Measurements from ENCODE around the gene KRT7.
"Not testable (repeated sequence)": the region's sequence is repeated elsewhere in the genome, so short reads cannot be mapped to it uniquely, and the experiment has no call there.

Gene KRT7

GRCh38 chr12:52229836-52230343 lies 3.2 kb upstream of the KRT7 start:
- DNase-seq (ENCODE audit: low read depth): no peak

GRCh38 chr12:52230364-52231281 lies 2.4 kb upstream of the KRT7 start:
- DNase-seq (ENCODE audit: low read depth): no peak

GRCh38 chr12:52231305-52232202 lies 1.5 kb upstream of the KRT7 start:
- no peak for DNase-seq (ENCODE audit: low read depth)

- no peak for DNase-seq (ENCODE audit: low read depth)
These were observed 805 bp upstream of the KRT7 start for GRCh38 chr12:52232203-52232673.

GRCh38 chr12:52233462-52234207 lies 592 bp downstream of the KRT7 start:
- DNase-seq (ENCODE audit: low read depth): no peak

GRCh38 chr12:52234223-52234810 lies 1.3 kb downstream of the KRT7 start:
- no peak for DNase-seq (ENCODE audit: low read depth)

- no peak for DNase-seq (ENCODE audit: low read depth)
These were observed 2.1 kb downstream of the KRT7 start for GRCh38 chr12:52235001-52235764.

- DNase-seq (ENCODE audit: low read depth): no peak
These were observed 2.8 kb downstream of the KRT7 start for GRCh38 chr12:52235822-52236361.

- no peak for DNase-seq (ENCODE audit: low read depth)
These were observed 3.5 kb downstream of the KRT7 start for GRCh38 chr12:52236386-52237050.

- DNase-seq (ENCODE audit: low read depth): no peak
These were observed 5.3 kb downstream of the KRT7 start for GRCh38 chr12:52238207-52238840.

GRCh38 chr12:52238916-52239646 lies 6.0 kb downstream of the KRT7 start:
- no peak for DNase-seq (ENCODE audit: low read depth)

GRCh38 chr12:52239767-52240166 lies 6.7 kb downstream of the KRT7 start:
- DNase-seq (ENCODE audit: low read depth): no peak

GRCh38 chr12:52240247-52240646 lies 7.2 kb downstream of the KRT7 start:
- not testable (repeated sequence) for DNase-seq (ENCODE audit: low read depth)

GRCh38 chr12:52241205-52241842 lies 8.3 kb downstream of the KRT7 start:
- no peak for DNase-seq (ENCODE audit: low read depth)

GRCh38 chr12:52242442-52243258 lies 9.6 kb downstream of the KRT7 start:
- DNase-seq (ENCODE audit: low read depth): no peak

- DNase-seq (ENCODE audit: low read depth): no peak
These were observed 10.3 kb downstream of the KRT7 start for GRCh38 chr12:52243259-52243855.

All from activated T-helper 9 cell treated with anti-CD3 and anti-CD28 coated beads, Interleukin-2, amount 50 U/mL, for 16 hours (primary cell).